GM18502 (cell line): ENCODE data around the gene HERPUD2.
"Not testable (repeated sequence)": the region's sequence is repeated elsewhere in the genome, so short reads cannot be mapped to it uniquely, and the experiment has no call there.

ENCODE experiments used
- ATAC-seq: cut with Tn5 transposase; IDR thresholded peaks from one replicate; pipeline ENCODE4 v1.9.1; 2021; ENCODE audit warnings: mild to moderate bottlenecking; ENCODE audit not compliant: unreplicated experiment, poor library complexity

HERPUD2 gene

DNA sequence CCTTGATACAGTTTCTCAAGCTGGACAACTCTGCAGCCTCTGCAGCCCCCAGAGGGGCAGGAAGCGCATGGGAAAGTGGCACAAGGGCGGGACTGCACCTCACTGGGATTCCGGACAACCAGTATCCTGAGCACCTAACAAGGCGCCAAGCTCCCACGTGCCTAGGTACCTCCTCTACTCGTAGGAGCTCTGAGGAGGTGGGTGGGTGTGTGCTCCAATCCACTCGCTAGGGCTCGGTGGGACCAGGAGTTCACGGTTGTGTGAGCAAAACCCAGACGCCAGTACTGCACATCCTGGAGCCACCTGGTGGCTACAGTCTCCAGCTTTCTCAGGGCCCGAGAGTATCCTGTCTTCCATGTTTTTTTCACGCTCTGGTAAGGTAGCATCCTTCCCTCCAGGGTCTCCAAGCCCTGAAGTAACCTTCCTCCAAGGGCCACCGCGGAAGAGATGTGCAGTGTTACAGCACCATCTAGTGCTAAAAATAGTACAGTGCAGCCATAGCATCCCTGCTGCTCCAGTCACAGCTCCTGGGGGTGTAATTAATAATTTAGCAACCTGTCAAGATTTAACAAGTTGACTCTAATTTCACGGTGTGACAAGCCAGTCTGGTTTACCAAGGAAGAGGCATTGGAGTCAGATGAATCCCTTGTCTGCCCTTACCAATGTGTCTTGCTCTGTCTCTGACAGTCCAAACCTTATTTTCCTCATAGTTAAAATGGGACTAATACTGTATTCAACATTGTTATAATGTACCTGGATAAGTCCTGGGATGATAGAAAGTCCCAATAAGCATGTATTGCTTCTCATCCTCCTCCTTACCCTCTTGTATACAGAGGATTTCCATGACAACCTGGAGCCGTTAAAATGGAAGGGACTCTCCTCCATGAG is 70.4 kb downstream of the HERPUD2 start:
- peak; percentile 91 for ATAC-seq

DNA sequence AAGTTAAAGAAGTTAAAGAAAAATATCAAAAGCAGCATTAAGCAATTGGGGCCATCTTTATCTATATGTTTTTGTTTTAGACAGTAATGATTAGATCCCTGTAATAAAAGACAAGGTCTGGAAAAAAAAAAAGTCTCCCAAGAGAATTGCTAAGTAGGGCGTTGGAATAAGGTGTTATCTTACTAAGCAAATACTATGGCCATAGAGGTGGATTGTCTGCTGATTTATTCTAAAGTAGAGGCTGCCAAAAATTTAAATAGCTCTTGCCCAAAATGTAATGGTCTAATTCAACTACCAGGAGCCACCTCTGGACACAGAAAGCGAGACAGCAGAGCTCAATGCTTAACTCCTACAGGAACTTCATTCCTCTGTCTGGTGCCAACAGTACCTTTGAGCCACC is 71.6 kb downstream of the HERPUD2 start:
- no peak for ATAC-seq

DNA sequence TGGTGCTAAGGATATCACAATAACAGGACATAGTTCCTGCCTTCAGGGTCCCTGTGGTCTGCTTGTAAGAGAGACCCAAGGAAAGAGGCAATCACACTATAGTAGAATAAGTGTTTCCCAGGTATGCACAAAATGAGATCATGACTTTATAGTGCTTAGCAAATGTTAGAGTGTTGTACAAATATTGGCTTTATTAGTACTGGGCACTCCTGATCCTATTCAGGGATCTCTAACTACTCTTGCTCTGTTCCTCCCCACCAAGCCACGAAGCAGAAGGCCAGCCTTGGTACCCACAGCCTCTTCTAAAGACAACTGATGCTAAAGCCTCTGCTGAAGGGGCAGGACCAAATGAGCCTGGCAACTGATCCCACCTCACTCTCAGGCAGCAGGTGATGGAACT is 75.1 kb downstream of the HERPUD2 start:
- ATAC-seq = no peak

DNA sequence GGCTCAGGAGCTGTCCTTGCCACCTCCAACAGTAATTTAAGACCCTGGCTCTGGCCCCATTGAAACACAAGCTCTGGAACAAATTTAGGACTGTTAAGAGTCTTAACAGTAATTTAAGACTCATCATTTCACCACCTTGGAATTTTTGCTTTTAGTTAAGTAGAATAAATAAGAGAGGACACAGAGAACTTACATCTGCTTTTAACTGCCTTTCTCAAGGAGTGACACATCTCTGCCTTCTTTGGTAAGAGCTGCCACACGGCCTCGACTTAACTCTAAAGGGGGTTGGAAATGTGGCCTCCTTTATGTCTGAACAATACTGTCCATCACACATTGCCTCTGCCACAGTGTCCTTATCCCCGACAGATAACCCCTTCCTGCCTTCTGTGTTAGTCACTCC is 77.9 kb downstream of the HERPUD2 start:
- no peak for ATAC-seq

DNA sequence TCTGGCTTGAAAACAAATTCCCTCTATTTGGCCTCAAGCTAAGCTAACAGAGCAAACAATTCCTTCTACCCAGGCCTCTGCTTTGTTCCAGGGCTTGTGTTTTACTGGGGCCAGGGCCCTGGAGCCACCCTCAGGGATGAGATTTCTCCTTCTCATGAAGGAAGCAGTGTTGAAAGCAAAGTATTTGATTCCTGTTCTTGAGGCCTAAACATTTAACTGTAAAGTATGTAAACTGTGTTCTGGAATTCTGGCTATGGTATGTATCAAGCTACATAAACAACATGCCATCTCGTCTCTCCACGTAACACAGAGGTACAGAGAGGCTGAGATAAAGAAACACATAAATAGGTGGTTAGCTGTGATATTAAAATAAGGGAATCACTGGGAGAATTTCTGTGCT is 81.8 kb downstream of the HERPUD2 start:
- ATAC-seq = no peak

DNA sequence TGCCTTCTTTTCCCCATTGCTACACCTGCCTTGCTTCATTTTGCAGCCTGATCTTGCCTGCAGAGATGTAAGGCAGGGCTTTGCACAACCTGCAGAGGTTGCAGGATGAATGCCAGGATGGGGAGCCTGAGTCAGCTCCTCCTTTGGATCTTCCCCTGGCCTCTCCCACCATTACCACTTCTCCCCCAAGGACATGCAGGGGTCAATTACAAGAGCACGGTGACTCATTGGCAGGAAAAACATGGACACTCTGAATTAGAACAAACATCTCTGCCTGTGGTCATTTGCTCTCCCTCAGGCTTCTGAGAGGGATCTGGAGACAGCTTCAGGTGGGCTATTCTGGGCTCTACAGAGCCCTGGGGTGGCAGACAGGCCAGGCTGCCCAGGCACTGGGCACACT is 89.2 kb downstream of the HERPUD2 start:
- no peak for ATAC-seq

DNA sequence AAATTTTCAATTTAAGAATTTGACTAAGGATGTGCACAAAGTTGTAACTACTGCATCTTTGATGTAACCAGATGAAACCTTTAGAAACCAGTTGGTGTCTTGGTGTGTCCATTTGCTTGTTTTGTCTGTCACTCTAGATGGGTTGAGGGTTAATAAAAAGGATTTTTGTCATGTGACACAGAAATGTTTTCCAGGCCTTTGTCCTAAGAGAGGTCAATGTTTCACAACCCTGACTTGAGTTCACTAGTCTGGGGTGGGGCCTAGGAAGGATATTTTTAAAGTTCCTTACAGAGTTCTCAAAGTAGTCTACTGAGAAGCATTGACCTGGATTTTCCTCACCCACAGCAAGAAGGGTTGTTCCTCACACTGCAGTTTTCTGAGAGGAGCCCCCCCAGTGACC is 90.3 kb downstream of the HERPUD2 start:
- no peak for ATAC-seq

DNA sequence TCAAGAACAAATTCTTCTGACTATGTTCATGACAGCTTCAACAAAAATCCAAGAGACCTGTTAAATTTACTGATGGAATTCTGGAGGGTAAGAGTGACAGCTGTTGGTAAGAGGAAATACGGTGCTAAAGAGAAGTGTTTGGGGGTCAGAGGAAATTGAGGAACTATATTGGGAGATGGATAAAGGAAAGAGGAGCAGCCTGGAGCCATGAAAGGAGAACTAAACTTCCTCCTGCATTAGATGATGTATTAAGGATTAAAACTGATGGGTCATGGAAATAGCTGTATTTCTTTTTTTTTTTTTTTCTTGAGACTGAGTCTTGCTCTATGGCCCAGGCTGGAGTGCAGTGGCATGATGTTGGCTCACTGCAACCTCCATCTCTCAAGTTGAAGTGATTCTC is 95.3 kb downstream of the HERPUD2 start:
- ATAC-seq = no peak

DNA sequence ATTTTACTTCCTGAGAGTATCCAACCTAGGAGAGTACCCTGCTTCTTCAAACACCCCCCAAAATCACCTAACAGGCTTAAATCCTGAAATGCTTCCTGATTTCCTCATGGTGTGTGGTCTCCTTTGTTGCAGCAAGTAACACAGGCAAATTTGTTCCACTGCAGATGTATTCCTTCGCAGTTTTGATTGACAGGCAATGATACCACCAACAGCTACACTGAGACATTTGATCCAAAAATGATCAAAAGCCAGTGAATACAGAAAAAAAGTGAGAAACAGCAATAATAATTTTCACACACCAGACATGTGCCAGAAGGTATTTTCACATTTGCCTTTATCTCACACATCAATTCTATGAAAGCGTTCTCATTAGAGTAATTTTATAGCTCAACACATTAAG is 95.9 kb downstream of the HERPUD2 start:
- no peak for ATAC-seq

DNA sequence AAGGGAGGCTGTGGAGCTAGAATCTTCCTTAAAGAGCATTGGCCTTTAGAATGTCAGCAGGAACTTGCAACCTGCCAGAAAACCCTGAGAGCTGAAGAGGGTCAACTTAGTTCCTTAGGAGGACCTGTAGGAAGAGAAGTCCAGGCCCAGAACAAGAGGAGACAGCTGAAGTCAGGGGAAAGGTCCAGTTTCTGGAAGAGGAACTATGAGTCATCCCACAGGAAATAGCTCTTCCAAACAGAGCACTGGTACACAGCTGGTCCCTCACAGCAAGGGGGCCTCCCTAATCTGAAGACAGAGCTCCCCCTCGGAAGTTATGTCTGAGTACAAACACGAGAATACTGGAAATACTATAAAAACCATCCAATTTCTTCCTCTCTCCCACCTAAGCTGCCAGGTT is 98.9 kb downstream of the HERPUD2 start:
- ATAC-seq = no peak

DNA sequence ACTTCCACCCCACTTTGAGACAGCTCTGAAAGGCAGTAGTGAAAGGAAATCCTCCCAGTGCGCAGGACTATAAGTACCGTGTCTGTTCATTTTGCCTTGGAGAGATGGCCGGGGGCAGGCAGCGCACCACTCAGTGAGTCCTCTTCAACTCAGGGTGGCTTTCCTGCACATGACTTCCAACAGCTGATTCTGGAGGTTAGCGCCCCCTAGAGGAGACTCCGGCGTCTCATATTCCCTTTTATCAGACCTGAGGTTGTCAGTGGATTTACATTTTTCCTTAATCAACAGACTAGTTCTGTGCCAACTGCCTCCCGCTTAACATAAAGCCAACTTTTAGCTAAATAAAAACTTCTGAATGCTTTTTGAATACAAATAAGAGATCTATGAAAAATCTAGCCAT is 101.0 kb downstream of the HERPUD2 start:
- no peak for ATAC-seq

DNA sequence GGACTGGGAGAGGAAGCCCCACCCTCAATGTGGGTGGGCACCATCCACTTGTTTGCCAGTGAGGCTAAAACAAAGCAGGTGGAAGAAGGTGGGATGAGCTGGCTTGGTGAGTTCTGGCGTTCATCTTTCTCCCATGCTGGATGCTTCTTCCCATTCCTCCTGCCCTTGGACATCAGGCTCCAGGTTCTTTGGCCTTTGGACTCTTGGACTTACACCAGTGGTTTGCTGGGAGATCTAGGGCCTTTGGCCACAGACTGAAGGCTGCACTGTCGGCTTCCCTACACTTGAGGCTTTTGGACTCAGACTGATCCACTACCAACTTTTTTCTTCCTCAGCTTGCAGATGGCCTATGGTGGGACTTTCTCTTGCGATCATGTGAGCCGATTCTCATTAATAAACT is 106.3 kb downstream of the HERPUD2 start:
- ATAC-seq = no peak

DNA sequence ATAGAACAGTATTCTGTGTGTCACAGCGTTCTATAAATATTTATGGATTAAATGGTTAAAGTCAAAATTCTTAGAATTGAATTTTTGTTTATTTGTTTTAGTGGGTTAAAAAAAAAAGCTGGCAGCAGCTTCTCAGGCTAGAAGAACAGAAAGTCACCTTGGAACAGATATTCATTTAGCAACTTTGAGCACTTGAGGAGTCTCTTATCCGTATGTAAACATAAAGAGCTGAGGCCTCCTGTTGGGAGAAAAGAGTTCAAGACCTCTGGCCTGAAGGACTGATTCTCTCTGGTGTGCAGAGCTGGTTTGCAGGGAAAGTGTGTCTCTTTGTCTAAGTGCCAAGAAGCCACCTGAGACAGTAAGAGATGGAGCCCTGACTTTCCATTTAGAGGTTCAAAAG is 109.9 kb downstream of the HERPUD2 start:
- no peak for ATAC-seq

DNA sequence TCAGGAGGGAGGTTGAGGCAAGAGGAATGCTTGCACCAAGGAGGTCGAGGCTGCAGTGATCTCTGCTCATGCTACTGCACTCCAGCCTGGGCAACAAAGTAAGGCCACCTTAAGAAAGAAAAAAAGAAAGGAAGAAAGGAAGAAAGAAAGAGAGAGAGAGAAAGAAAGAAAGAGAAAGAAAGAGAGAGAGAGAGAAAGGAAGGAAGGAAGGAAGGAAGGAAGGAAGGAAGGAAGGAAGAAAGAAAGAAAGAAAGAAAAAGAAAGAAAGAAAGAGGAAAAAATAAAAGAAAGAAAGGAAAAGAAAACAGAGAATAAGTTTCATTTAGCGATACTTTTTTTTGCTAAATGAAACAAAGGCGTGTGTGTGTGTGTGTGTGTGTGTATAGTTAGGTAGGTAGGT is 110.4 kb downstream of the HERPUD2 start:
- not testable (repeated sequence) for ATAC-seq
